Measurements from ENCODE around the gene MN1. TPM values are rescaled to one million over a fixed set of nuclear protein-coding genes. Genes with fewer than 3 reads are reported as not detected.
A peak's percentile ranks its signal among the peaks of the same experiment; 100 is the strongest.

MN1 gene
- total RNA-seq, 3 donors from 2014 or later = 2.0 to 4.7 (median 3.2) TPM

GRCh38 chr22:27815826-27816530 lies 14.4 kb upstream of the MN1 start:
- no peak for DNase-seq (ENCODE audit: low spot score in 2 of 2)
- no peak for TF ChIP-seq POLR2AphosphoS5 (IDR thresholded peaks at IDR 0.05)
- TF ChIP-seq CTCF (IDR thresholded peaks at IDR 0.05) = no peak
- no peak for TF ChIP-seq POLR2A (IDR thresholded peaks at IDR 0.05)
- H3K27me3 ChIP-seq = no peaks in the 10 kb centered on the region
- intact Hi-C loops (cut with DNase I; ENCODE audit: low total_unique reads) = no loop called here
- H3K27ac ChIP-seq = no peak overlapping the region
- H3K9me3 ChIP-seq = no peaks in the 10 kb centered on the region
- no peak overlapping the region for H3K4me3 ChIP-seq
- H3K4me1 ChIP-seq = no peaks in the 10 kb centered on the region
- no peaks in the 10 kb centered on the region for H3K36me3 ChIP-seq

GRCh38 chr22:27814993-27815392 lies 13.4 kb upstream of the MN1 start:
- TF ChIP-seq CTCF (IDR thresholded peaks at IDR 0.05) = no peak
- H3K4me3 ChIP-seq = no peak overlapping the region
- no peaks in the 10 kb centered on the region for H3K36me3 ChIP-seq
- no peaks in the 10 kb centered on the region for H3K27me3 ChIP-seq
- peaks cover 0 to 4% of the 10 kb centered on the region in 2 donors for H3K4me1 ChIP-seq
- H3K9me3 ChIP-seq = no peaks in the 10 kb centered on the region
- H3K27ac ChIP-seq = no peak overlapping the region
- DNase-seq (ENCODE audit: low spot score in 2 of 2) = no peak
- intact Hi-C loops (cut with DNase I; ENCODE audit: low total_unique reads) = no loop called here

GRCh38 chr22:27811778-27812177 lies 10.2 kb upstream of the MN1 start:
- intact Hi-C loops (cut with DNase I; ENCODE audit: low total_unique reads) = no loop called here
- Histone ChIP-seq H3K4me3 (no peak overlapping the region), H3K4me1 (peaks cover 0 to 4% of the 10 kb centered on the region in 2 donors), H3K36me3 (no peaks in the 10 kb centered on the region), H3K27me3 (no peaks in the 10 kb centered on the region), H3K27ac (no peak overlapping the region), H3K9me3 (no peaks in the 10 kb centered on the region)
- no peak for DNase-seq (ENCODE audit: low spot score in 2 of 2)
- TF ChIP-seq CTCF (IDR thresholded peaks at IDR 0.05) = no peak
- TF ChIP-seq POLR2AphosphoS5 (IDR thresholded peaks at IDR 0.05) = no peak
- TF ChIP-seq POLR2A (IDR thresholded peaks at IDR 0.05) = no peak

GRCh38 chr22:27810609-27811151 lies 9.1 kb upstream of the MN1 start:
- H3K4me3 ChIP-seq = no peak overlapping the region
- no peaks in the 10 kb centered on the region for H3K27me3 ChIP-seq
- DNase-seq (ENCODE audit: low spot score in 2 of 2) = peak in 1 of 2 donors; percentile 40
- H3K36me3 ChIP-seq = no peaks in the 10 kb centered on the region
- intact Hi-C loops (cut with DNase I; ENCODE audit: low total_unique reads) = no loop called here
- no peak for TF ChIP-seq POLR2AphosphoS5 (IDR thresholded peaks at IDR 0.05)
- no peak for TF ChIP-seq POLR2A (IDR thresholded peaks at IDR 0.05)
- no peak for TF ChIP-seq CTCF (IDR thresholded peaks at IDR 0.05)
- H3K4me1 ChIP-seq = peaks cover 0 to 4% of the 10 kb centered on the region in 2 donors
- peak overlapping the region; percentile 32 to 42 for H3K27ac ChIP-seq
- no peaks in the 10 kb centered on the region for H3K9me3 ChIP-seq

GRCh38 chr22:27809700-27810608 lies 8.4 kb upstream of the MN1 start:
- H3K36me3 ChIP-seq = no peaks in the 10 kb centered on the region
- H3K4me3 ChIP-seq = no peak overlapping the region
- peaks cover 0 to 4% of the 10 kb centered on the region in 2 donors for H3K4me1 ChIP-seq
- H3K27ac ChIP-seq = peak overlapping the region; percentile 32 to 42
- TF ChIP-seq CTCF (IDR thresholded peaks at IDR 0.05) (no peak), POLR2A (IDR thresholded peaks at IDR 0.05) (no peak), POLR2AphosphoS5 (IDR thresholded peaks at IDR 0.05) (no peak)
- intact Hi-C loops (cut with DNase I; ENCODE audit: low total_unique reads) = no loop called here
- no peaks in the 10 kb centered on the region for H3K27me3 ChIP-seq
- H3K9me3 ChIP-seq = no peaks in the 10 kb centered on the region
- no peak for DNase-seq (ENCODE audit: low spot score in 2 of 2)

Measured in breast epithelium (tissue), 4 donors.